ENCODE measurements around the gene ACSS3. TPM values are rescaled to one million over a fixed set of nuclear protein-coding genes. Genes with fewer than 3 reads are reported as not detected.

ACSS3 gene
- total and polyA plus RNA-seq, 2 donors (not counting 1 experiment from before 2014, with no cell fraction given) = not detected

GRCh38 chr12:81288651-81289050 is 210.8 kb downstream of the ACSS3 start:
- Histone ChIP-seq H3K9me3 (ENCODE audit: control extremely low read depth in 1 of 3, control insufficient read depth in 2 of 3, insufficient read depth in 1 of 3, low read length in 2 of 3) (no peaks in the 10 kb centered on the region), H3K79me2 (ENCODE audit: control insufficient read depth, insufficient read depth, low read length) (no peaks in the 10 kb centered on the region), H3K27ac (ENCODE audit: low read length in 2 of 2) (no peak overlapping the region), H2AFZ (ENCODE audit: insufficient read depth, low read depth, low read length, poor library complexity, severe bottlenecking) (no peak overlapping the region), H3K27me3 (replicated peaks in 1 of 4; ENCODE audit: control extremely low read depth in 1 of 4, control insufficient read depth in 3 of 4, insufficient read depth in 4 of 4, low read length in 3 of 4) (no peaks in the 10 kb centered on the region), H3K4me2 (replicated peaks; ENCODE audit: low read depth, low read length, poor library complexity, severe bottlenecking) (no peak overlapping the region), H3K4me1 (ENCODE audit: control insufficient read depth in 2 of 2, insufficient read depth in 2 of 2, low read length in 2 of 2) (no peaks in the 10 kb centered on the region), H3K36me3 (replicated peaks in 1 of 2; ENCODE audit: control extremely low read depth in 1 of 2, control insufficient read depth in 1 of 2, extremely low read depth in 1 of 2, insufficient read depth in 2 of 2, low read length in 1 of 2) (no peaks in the 10 kb centered on the region), H3K9ac (ENCODE audit: low read length) (no peak overlapping the region), H3K4me3 (ENCODE audit: control extremely low read depth in 1 of 5, extremely low read depth in 1 of 5, insufficient read depth in 1 of 5, low read depth in 2 of 5, low read length in 4 of 5) (no peak overlapping the region), H4K20me1 (ENCODE audit: control insufficient read depth, insufficient read depth, low read length, poor library complexity, severe bottlenecking) (no peaks in the 10 kb centered on the region)
- Mint-ChIP-seq H3K4me3 (no peak overlapping the region), H3K27ac (no peak overlapping the region), H3K9me3 (ENCODE audit: insufficient read depth) (no peaks in the 10 kb centered on the region), H3K27me3 (no peaks in the 10 kb centered on the region), H3K4me1 (no peaks in the 10 kb centered on the region)
- ChIA-PET CTCF (no interaction called here), POLR2A (no interaction called here)
- intact Hi-C loops (cut with micrococcal nuclease) = no loop called here
- TF ChIP-seq CTCF (IDR thresholded peaks at IDR 0.05) = no peak
- TF ChIP-seq EZH2 (IDR thresholded peaks at IDR 0.05; ENCODE audit: borderline replicate concordance, insufficient read depth, low read depth, low read length, poor library complexity, severe bottlenecking) = no peak
- ATAC-seq (ENCODE audit: low read depth) = no peak
- no peak for DNase-seq

- whole genome bisulfite sequencing (ENCODE audit: insufficient coverage) = 55% methylated on average over 6 of the region's 12 CpGs
- H3K27me3 Mint-ChIP-seq = no peaks in the 10 kb centered on the region
- Histone ChIP-seq H3K9ac (ENCODE audit: low read length) (no peak overlapping the region), H4K20me1 (ENCODE audit: control insufficient read depth, insufficient read depth, low read length, poor library complexity, severe bottlenecking) (no peaks in the 10 kb centered on the region), H3K9me3 (ENCODE audit: control extremely low read depth in 1 of 3, control insufficient read depth in 2 of 3, insufficient read depth in 1 of 3, low read length in 2 of 3) (no peaks in the 10 kb centered on the region), H3K79me2 (ENCODE audit: control insufficient read depth, insufficient read depth, low read length) (no peaks in the 10 kb centered on the region), H3K4me3 (ENCODE audit: control extremely low read depth in 1 of 5, extremely low read depth in 1 of 5, insufficient read depth in 1 of 5, low read depth in 2 of 5, low read length in 4 of 5) (no peak overlapping the region), H3K27ac (ENCODE audit: low read length in 2 of 2) (no peak overlapping the region), H3K4me1 (ENCODE audit: control insufficient read depth in 2 of 2, insufficient read depth in 2 of 2, low read length in 2 of 2) (no peaks in the 10 kb centered on the region), H3K4me2 (replicated peaks; ENCODE audit: low read depth, low read length, poor library complexity, severe bottlenecking) (no peak overlapping the region), H2AFZ (ENCODE audit: insufficient read depth, low read depth, low read length, poor library complexity, severe bottlenecking) (no peak overlapping the region), H3K36me3 (replicated peaks in 1 of 2; ENCODE audit: control extremely low read depth in 1 of 2, control insufficient read depth in 1 of 2, extremely low read depth in 1 of 2, insufficient read depth in 2 of 2, low read length in 1 of 2) (no peaks in the 10 kb centered on the region), H3K27me3 (replicated peaks in 1 of 4; ENCODE audit: control extremely low read depth in 1 of 4, control insufficient read depth in 3 of 4, insufficient read depth in 4 of 4, low read length in 3 of 4) (no peaks in the 10 kb centered on the region)
- ChIA-PET CTCF (no interaction called here), POLR2A (no interaction called here)
- no peaks in the 10 kb centered on the region for H3K4me1 Mint-ChIP-seq
- no peak for ATAC-seq (ENCODE audit: low read depth)
- H3K9me3 Mint-ChIP-seq (ENCODE audit: insufficient read depth) = no peaks in the 10 kb centered on the region
- no peak for DNase-seq
- intact Hi-C loops (cut with micrococcal nuclease) = no loop called here
- TF ChIP-seq CTCF (IDR thresholded peaks at IDR 0.05) (no peak), EZH2 (IDR thresholded peaks at IDR 0.05; ENCODE audit: borderline replicate concordance, insufficient read depth, low read depth, low read length, poor library complexity, severe bottlenecking) (no peak)
- no peak overlapping the region for H3K27ac Mint-ChIP-seq
- no peak overlapping the region for H3K4me3 Mint-ChIP-seq
Measured at GRCh38 chr12:81294325-81295190, 216.7 kb downstream of the ACSS3 start.
